H9 (cell line): ENCODE measurements around the gene ZNF101. TPM values are rescaled to one million over a fixed set of nuclear protein-coding genes. Genes with fewer than 3 reads are reported as not detected.

Experiments
- DNase-seq: peaks from one replicate; pipeline ENCODE4 v3.0.0-alpha.2; 2017
- H2AFZ ChIP-seq: one replicate; pipeline ENCODE4 v1.6.1; 2013; ENCODE audit warnings: mild to moderate bottlenecking, low read length, control low read depth, moderate library complexity
- H2AK5ac ChIP-seq: 2 replicates; pipeline ENCODE4 v1.6.1; 2013; ENCODE audit warnings: low read length, control low read depth, mixed read lengths; ENCODE audit not compliant: insufficient read length
- H2BK120ac ChIP-seq: one replicate; pipeline ENCODE4 v1.6.1; 2013; ENCODE audit warnings: low read depth, mild to moderate bottlenecking, low read length, control low read depth, inconsistent platforms; ENCODE audit not compliant: poor library complexity, severe bottlenecking
- H2BK12ac ChIP-seq: 2 replicates; pipeline ENCODE4 v1.6.1; 2013; ENCODE audit warnings: low read length, control low read depth, mixed read lengths, low read depth; ENCODE audit not compliant: insufficient read length
- H2BK15ac ChIP-seq: 2 replicates; pipeline ENCODE4 v1.6.1; 2013; ENCODE audit warnings: low read depth, low read length, control low read depth
- H2BK20ac ChIP-seq: one replicate; pipeline ENCODE4 v1.6.1; 2013; ENCODE audit warnings: low read depth, mild to moderate bottlenecking, low read length, control low read depth, inconsistent platforms; ENCODE audit not compliant: poor library complexity, severe bottlenecking
- H2BK5ac ChIP-seq: 2 replicates; pipeline ENCODE4 v1.6.1; 2013; ENCODE audit warnings: low read length, control low read depth, mixed read lengths; ENCODE audit not compliant: insufficient read length
- H3K14ac ChIP-seq: 2 replicates; pipeline ENCODE4 v1.6.1; 2013; ENCODE audit warnings: low read length, control low read depth; ENCODE audit not compliant: insufficient read depth
- H3K18ac ChIP-seq: 2 replicates; pipeline ENCODE4 v1.6.1; 2013; ENCODE audit warnings: low read depth, mild to moderate bottlenecking, mixed read lengths, low read length, control low read depth; ENCODE audit not compliant: insufficient read length
- H3K23ac ChIP-seq: 2 replicates; pipeline ENCODE4 v1.6.1; 2013; ENCODE audit warnings: low read length, control low read depth, mixed read lengths, low read depth; ENCODE audit not compliant: insufficient read length
- H3K23me2 ChIP-seq: 2 replicates; pipeline ENCODE4 v1.6.1; 2013; ENCODE audit warnings: low read depth, mild to moderate bottlenecking, mixed read lengths, low read length, control low read depth; ENCODE audit not compliant: insufficient read length, poor library complexity, severe bottlenecking
- H3K27ac ChIP-seq: 2 replicates; pipeline ENCODE4 v1.5.1; 2013; ENCODE audit warnings: low read length, control low read depth, mixed read lengths, low read depth; ENCODE audit not compliant: insufficient read length
- H3K27me3 ChIP-seq: 2 replicates; pipeline ENCODE4 v1.6.1; 2013; ENCODE audit warnings: low read length, control low read depth, inconsistent platforms; ENCODE audit not compliant: insufficient read depth
- H3K4ac ChIP-seq: 2 replicates; pipeline ENCODE4 v1.6.1; 2013; ENCODE audit warnings: low read depth, mild to moderate bottlenecking, control low read depth, inconsistent platforms, low read length, moderate library complexity
- H3K4me1 ChIP-seq: 2 replicates; pipeline ENCODE4 v1.6.1; 2013; ENCODE audit warnings: low read length, control low read depth, inconsistent platforms; ENCODE audit not compliant: insufficient read depth
- H3K4me2 ChIP-seq: 2 replicates; pipeline ENCODE4 v1.6.1; 2013; ENCODE audit warnings: low read length, control low read depth, mixed read lengths; ENCODE audit not compliant: insufficient read length, insufficient read depth
- H3K56ac ChIP-seq: 2 replicates; pipeline ENCODE4 v1.6.1; 2013; ENCODE audit warnings: low read depth, mild to moderate bottlenecking, mixed read lengths, low read length, control low read depth; ENCODE audit not compliant: insufficient read length
- H3K79me1 ChIP-seq: 2 replicates; pipeline ENCODE4 v1.6.1; 2013; ENCODE audit warnings: low read depth, mild to moderate bottlenecking, moderate library complexity, low read length, control low read depth, inconsistent platforms; ENCODE audit not compliant: insufficient read depth, poor library complexity, severe bottlenecking
- H3K79me2 ChIP-seq: 2 replicates; pipeline ENCODE4 v1.6.1; 2013; ENCODE audit warnings: low read length, control low read depth, inconsistent platforms; ENCODE audit not compliant: insufficient read depth
- H3K9ac ChIP-seq: 2 replicates; pipeline ENCODE4 v1.6.1; 2013; ENCODE audit warnings: low read length, control low read depth, mixed read lengths; ENCODE audit not compliant: insufficient read length; ENCODE audit errors: extremely low read depth
- H3K9me3 ChIP-seq: one replicate; pipeline ENCODE4 v1.6.1; 2013; ENCODE audit warnings: low read depth, low read length, inconsistent platforms; ENCODE audit not compliant: control insufficient read depth
- H3T11ph ChIP-seq: one replicate; pipeline ENCODE4 v1.6.1; 2013; ENCODE audit warnings: mild to moderate bottlenecking, low read length, control low read depth, inconsistent platforms
- H4K20me1 ChIP-seq: one replicate; pipeline ENCODE4 v1.6.1; 2013; ENCODE audit not compliant: control insufficient read depth, insufficient read length, insufficient read depth
- H4K5ac ChIP-seq: 2 replicates; pipeline ENCODE4 v1.6.1; 2013; ENCODE audit warnings: low read depth, mild to moderate bottlenecking, mixed read lengths, low read length, control low read depth; ENCODE audit not compliant: insufficient read length
- H4K8ac ChIP-seq: replicated peaks from 2 replicates; pipeline ENCODE4 v1.6.1; 2013; ENCODE audit warnings: low read length, control low read depth, mixed read lengths, low read depth; ENCODE audit not compliant: insufficient read length
- H4K91ac ChIP-seq: 2 replicates; pipeline ENCODE4 v1.6.1; 2013; ENCODE audit warnings: low read depth, mild to moderate bottlenecking, moderate library complexity, mixed read lengths, low read length, control low read depth; ENCODE audit not compliant: insufficient read length
- H3K27ac Mint-ChIP-seq, 3 experiments: 2 replicates in 2 of 3; 3 replicates in 1 of 3; pipeline ENCODE4 v1.8.0; 2020 to 2021; ENCODE audit warnings: mixed read lengths in 3 of 3, mild to moderate bottlenecking in 1 of 3, moderate library complexity in 1 of 3
- H3K27me3 Mint-ChIP-seq: 2 replicates; pipeline ENCODE4 v1.8.0; 2021; ENCODE audit warnings: low read depth, mild to moderate bottlenecking, moderate library complexity, mixed read lengths
- H3K36me3 Mint-ChIP-seq, 3 experiments: 2 replicates in 2 of 3; 3 replicates in 1 of 3; pipeline ENCODE4 v1.8.0; 2020 to 2021; ENCODE audit warnings: low read depth in 3 of 3, mixed read lengths in 3 of 3; ENCODE audit not compliant: insufficient read depth in 1 of 3
- H3K4me1 Mint-ChIP-seq, 2 experiments: 2 replicates each; pipeline ENCODE4 v1.8.0; 2020; ENCODE audit warnings: mixed read lengths in 2 of 2
- H3K4me3 Mint-ChIP-seq, 2 experiments: 2 replicates in 1 of 2; 3 replicates in 1 of 2; pipeline ENCODE4 v1.8.0; 2020 to 2021; ENCODE audit warnings: mild to moderate bottlenecking in 2 of 2, mixed read lengths in 2 of 2, moderate library complexity in 1 of 2
- H3K9me3 Mint-ChIP-seq, 2 experiments: 2 replicates in 1 of 2; 3 replicates in 1 of 2; pipeline ENCODE4 v1.8.0; 2020; ENCODE audit warnings: mild to moderate bottlenecking in 2 of 2, mixed read lengths in 2 of 2, moderate library complexity in 1 of 2
- CTCF ChIP-seq: fragments of 200-600 bp; sonication (generic); conservative IDR thresholded peaks from 3 replicates; pipeline ENCODE4 v1.8.0; 2021; ENCODE audit warnings: antibody characterized with exemption, mild to moderate bottlenecking
- WGBS: extraction: QIAGEN DNeasy Blood & Tissue Kit; methylation state at CpG from one replicate; pipeline ENCODE4 v1.1.7; 2013; ENCODE audit warnings: missing lambda C conversion rate, low lambda C conversion rate, mixed read lengths; ENCODE audit not compliant: insufficient read length; ENCODE audit errors: extremely low coverage; 5-methylcytosine and 5-hydroxymethylcytosine counted together
- total RNA-seq: library from RNA; stranded (reverse); gene quantifications from 2 replicates; pipeline ENCODE4 v1.2.1, GENCODE V29; 2021

The ZNF101 gene
- total RNA-seq, 1 experiment from 2014 or later: 46.9 TPM

- H4K91ac ChIP-seq: no peak overlapping the region
- H3T11ph ChIP-seq: no peak overlapping the region
- no peak overlapping the region for H4K5ac ChIP-seq
- DNase-seq: peak; percentile 26
- H3K4me2 ChIP-seq: peak overlapping the region; percentile 89
- peaks cover 6% of the 10 kb centered on the region; the same call in 1 of the 2 replicates for H3K4me1 ChIP-seq
- no peak overlapping the region for H2AFZ ChIP-seq
- Mint-ChIP-seq H3K27me3 (no peaks in the 10 kb centered on the region), H3K27ac (peak overlapping the region in 2 of 3 experiments; percentile 9 to 48; a peak in 3 of 7 replicates), H3K9me3 (no peaks in the 10 kb centered on the region), H3K4me3 (peak overlapping the region; percentile 86 to 95), H3K36me3 (peaks cover 24 to 44% (median 39%) of the 10 kb centered on the region in 3 experiments), H3K4me1 (peaks cover 19 to 20% of the 10 kb centered on the region in 2 experiments)
- H4K8ac ChIP-seq: no peak overlapping the region
- no peaks in the 10 kb centered on the region for H3K27me3 ChIP-seq
- H2BK12ac ChIP-seq: no peak overlapping the region
- TF ChIP-seq CTCF: no peak
- no peak overlapping the region for H3K27ac ChIP-seq
- no peak overlapping the region for H3K4ac ChIP-seq
- H3K9ac ChIP-seq: no peak overlapping the region
- no CpG with 5 or more reads among the region's 18 CpGs for WGBS
- H3K56ac ChIP-seq: no peak overlapping the region
- H3K14ac ChIP-seq: no peak overlapping the region
- H2BK20ac ChIP-seq: no peak overlapping the region
- H3K79me2 ChIP-seq: peaks cover 20% of the 10 kb centered on the region; the same call in 1 of the 2 replicates
- H3K79me1 ChIP-seq: peaks cover 5% of the 10 kb centered on the region
- no peak overlapping the region for H3K23ac ChIP-seq
- H2BK120ac ChIP-seq: no peak overlapping the region
- H3K9me3 ChIP-seq: no peaks in the 10 kb centered on the region
- no peak overlapping the region for H3K18ac ChIP-seq
- H4K20me1 ChIP-seq: no peaks in the 10 kb centered on the region
- H2BK15ac ChIP-seq: no peak overlapping the region
- H2AK5ac ChIP-seq: no peak overlapping the region
- H3K23me2 ChIP-seq: no peaks in the 10 kb centered on the region
- no peak overlapping the region for H2BK5ac ChIP-seq
These were observed 6.9 kb upstream of the ZNF101 start for GRCh38 chr19:19661675-19662251.
